Measurements from ENCODE around the gene XG.
"Not testable (repeated sequence)": the region's sequence is repeated elsewhere in the genome, so short reads cannot be mapped to it uniquely, and the experiment has no call there.

The XG gene

GRCh38 chrX:2751874-2752300, at the start of gene XG:
XG (plus strand) TSS chrX:2752040; CDS start chrX:2752275, 235 bp downstream.
- not testable (repeated sequence) for DNase-seq

GRCh38 chrX:2703991-2704369, 47.9 kb upstream of the XG start:
- DNase-seq: no peak

GRCh38 chrX:2705046-2705832, 46.6 kb upstream of the XG start:
- DNase-seq: no peak

- DNase-seq: peak; percentile 53
These were observed 44.5 kb upstream of the XG start for GRCh38 chrX:2707334-2707760.

GRCh38 chrX:2708021-2708420, 43.8 kb upstream of the XG start:
- DNase-seq: no peak

GRCh38 chrX:2708592-2709188, 43.1 kb upstream of the XG start:
- DNase-seq: no peak

- DNase-seq: no peak
These were observed 42.3 kb upstream of the XG start for GRCh38 chrX:2709556-2709955.

- peak; percentile 54 for DNase-seq
These were observed 41.6 kb upstream of the XG start for GRCh38 chrX:2710041-2710840.

- no peak for DNase-seq
These were observed 40.4 kb upstream of the XG start for GRCh38 chrX:2711441-2711840.

- DNase-seq: no peak
These were observed 39.4 kb upstream of the XG start for GRCh38 chrX:2712428-2712827.

- DNase-seq: no peak
These were observed 38.7 kb upstream of the XG start for GRCh38 chrX:2712890-2713840.

- DNase-seq: no peak
These were observed 37.3 kb upstream of the XG start for GRCh38 chrX:2714551-2714950.

GRCh38 chrX:2715066-2715600, 36.7 kb upstream of the XG start:
- DNase-seq: no peak

- no peak for DNase-seq
These were observed 34.5 kb upstream of the XG start for GRCh38 chrX:2717312-2717711.

GRCh38 chrX:2718821-2719220, 33.0 kb upstream of the XG start:
- DNase-seq: no peak

- DNase-seq: no peak
These were observed 31.9 kb upstream of the XG start for GRCh38 chrX:2719774-2720447.

- no peak for DNase-seq
These were observed 28.5 kb upstream of the XG start for GRCh38 chrX:2723286-2723879.

GRCh38 chrX:2727264-2727663, 24.6 kb upstream of the XG start:
- not testable (repeated sequence) for DNase-seq

- DNase-seq: no peak
These were observed 19.8 kb upstream of the XG start for GRCh38 chrX:2732076-2732475.

- no peak for DNase-seq
These were observed 19.2 kb upstream of the XG start for GRCh38 chrX:2732649-2733048.

GRCh38 chrX:2733286-2733685, 18.6 kb upstream of the XG start:
- no peak for DNase-seq
